GM18907 (cell line): Measurements from ENCODE around the gene CALU.

ENCODE experiments used
- ATAC-seq: cut with Tn5 transposase; IDR thresholded peaks from one replicate; pipeline ENCODE4 v1.9.1; 2021; ENCODE audit warnings: mild to moderate bottlenecking, moderate library complexity; ENCODE audit not compliant: unreplicated experiment

Gene CALU

GRCh38 chr7:128781851-128782250 is 42.7 kb downstream of the CALU start:
- no peak for ATAC-seq

DNA sequence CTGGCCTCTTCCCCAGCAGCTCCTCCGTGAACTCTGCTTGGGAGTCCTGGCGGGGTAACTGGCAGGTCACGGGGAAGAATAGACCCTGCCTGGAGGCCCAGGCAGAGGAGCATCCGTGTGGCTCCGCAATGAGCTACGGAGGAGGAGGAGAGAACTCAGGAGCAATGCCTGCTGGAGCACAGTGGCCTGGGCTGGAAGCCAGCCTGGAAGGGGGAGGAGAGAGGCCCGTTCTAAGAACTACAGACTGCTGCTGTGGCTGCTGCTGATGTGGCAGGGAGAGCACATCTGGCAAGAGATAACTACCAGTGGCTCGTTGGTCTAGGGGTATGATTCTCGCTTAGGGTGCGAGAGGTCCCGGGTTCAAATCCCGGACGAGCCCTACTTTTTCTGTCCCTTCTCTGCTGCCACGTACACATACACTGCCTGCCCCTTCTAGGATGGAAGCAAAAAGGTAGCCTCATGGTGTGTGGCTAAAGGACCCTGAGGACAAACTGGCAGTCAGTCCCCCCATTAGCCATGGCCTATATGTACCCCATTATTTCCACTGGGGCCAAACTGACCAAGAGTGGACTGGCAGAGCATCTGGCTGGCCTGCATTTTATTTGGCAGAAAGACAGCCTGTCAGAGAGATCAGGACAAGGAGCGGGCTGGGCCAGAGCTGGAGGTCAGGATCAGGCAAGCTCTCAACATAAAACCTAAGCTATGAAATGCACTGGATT is 44.1 kb downstream of the CALU start:
- ATAC-seq = no peak

DNA sequence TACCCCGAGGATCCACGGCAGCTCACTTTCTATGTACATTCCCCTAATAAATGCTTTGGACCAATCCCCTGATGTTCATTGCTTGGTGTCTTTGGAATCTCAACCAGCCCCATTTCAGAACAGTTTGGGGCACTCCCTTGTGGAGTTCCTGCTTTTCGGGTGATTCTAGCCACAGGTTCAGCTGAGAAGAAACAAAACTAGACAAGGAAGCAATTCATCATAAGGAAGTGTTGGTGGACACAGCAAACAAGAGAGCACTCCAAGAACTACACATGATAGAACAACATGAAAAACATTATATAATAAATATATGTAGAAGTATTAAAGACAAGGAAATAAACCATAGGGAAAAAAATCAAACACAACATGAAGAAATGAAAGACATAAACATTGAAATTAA is 46.6 kb downstream of the CALU start:
- ATAC-seq = no peak

DNA sequence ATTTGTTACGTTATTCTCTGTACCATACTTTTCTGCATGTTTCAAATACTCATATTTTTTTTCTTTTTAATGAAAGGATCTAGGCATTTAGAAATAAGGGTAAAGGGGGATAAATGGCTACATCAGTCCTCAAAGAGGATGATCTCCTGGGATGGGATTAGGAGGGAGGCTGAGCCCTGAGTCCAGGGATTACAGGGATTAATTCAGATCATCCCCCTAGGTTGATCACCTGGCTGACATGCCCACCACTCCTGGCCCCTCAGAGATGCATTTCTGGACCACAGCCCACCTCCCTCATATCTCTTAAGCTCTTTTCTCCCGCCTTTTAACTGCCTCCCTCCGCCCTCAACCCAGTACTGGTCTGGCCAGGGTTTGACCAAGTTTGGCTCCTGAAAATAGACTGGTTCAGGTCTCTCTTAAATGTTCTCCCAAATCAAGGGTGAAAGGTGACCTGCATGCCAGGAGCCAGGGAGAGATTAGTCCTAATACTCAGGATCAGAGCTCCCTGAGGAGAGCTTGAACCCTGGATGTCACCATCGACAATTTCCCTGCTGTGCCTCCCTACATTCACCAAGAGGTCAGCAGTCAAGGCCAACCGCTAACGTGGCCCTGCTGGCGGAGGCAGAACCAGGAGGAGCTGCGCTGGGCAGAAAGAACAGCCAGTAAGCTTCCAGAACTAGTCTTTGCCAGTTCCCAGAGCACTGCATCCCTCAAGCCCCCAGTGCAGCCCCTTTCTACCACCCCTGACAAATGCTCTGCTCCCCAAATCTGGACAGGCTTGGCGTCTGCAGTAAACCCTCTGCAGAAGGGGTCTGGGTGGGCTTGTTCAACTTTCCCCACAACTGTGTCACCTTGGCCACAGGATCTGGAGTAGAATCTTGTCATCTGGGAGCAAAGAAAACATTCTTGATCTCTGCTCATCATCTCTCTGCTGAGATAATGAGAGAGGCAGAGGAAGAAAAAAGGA is 49.6 kb downstream of the CALU start:
- ATAC-seq = no peak

DNA sequence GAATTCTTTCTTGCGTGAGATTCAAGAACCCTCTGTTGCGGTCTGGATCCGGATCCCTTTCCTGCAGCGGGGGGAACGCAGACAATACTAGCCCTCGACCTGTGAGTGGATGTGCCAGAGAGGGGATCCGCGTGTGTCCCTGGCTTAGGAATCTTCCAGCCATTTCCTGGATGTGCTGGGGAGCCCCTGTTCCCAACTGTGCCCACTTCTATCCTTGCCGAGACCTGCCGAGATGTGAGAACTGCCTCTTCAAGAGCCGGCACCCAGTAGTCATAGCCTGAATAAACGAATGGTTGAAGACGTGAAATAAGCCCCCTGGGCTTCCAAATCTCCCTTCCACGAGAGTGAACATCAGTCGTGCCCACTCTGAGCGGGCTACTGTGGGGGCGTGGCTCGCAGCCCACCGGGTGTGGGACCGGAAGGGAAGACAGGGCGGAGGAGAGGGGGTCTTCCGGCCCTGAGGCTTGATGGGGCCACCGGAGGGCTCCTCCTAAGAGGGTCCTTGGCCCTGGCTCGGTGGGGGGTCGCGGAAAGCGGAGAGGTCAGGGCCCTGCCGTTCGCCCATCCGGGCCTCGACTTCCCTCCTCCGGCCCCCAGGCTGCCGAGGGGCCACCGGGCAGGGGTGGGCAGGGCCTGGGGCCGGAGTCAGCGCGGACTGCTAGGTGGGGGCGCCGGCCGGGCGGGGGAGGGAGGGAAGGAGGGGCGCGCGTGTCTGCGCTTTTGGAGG is 51.3 kb downstream of the CALU start:
- ATAC-seq = peak; percentile 17

GRCh38 chr7:128791121-128791971 is 52.2 kb downstream of the CALU start, which contains the start of gene CCDC136:
CCDC136 (plus strand) TSS chr7:128791968; CDS start chr7:128792412, 444 bp downstream.
- ATAC-seq = peak; percentile 73

DNA sequence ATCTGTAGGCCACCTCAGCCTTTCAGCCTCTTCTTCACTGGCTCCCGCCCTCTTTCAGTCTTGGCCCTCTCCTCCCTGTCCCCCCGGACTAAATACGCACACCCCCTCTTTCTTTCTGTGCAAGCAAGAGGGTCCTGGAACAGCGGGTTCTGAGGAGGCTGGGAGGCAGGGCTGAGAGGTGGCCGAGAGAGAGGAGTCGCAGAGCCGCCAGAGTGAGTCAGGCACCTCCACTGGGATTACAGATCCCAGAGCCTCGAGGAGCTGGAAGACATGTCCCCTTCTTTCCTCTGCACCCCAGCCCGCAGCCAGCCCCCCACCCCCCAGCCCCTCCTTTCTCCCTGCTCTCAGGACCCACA is 52.8 kb downstream of the CALU start:
- ATAC-seq = no peak

GRCh38 chr7:128792471-128793180 is 53.5 kb downstream of the CALU start:
- no peak for ATAC-seq

DNA sequence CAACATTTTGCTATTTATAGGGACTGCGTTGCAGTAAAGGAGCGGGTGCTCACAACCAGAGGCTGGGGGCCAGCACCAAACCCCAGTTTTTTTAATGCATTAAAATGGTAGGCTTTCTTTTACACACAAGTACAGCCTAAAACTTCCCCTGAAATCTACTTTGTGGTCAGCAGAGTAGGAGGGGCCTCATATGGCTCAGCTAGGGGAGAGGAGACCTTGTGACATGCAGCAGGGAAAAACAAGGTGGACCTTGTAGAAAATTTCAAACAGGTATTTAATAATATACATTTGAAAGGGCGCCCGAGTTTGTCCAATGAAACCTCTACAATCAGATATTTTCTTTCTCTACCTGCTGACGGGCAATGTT is 54.0 kb downstream of the CALU start:
- no peak for ATAC-seq

DNA sequence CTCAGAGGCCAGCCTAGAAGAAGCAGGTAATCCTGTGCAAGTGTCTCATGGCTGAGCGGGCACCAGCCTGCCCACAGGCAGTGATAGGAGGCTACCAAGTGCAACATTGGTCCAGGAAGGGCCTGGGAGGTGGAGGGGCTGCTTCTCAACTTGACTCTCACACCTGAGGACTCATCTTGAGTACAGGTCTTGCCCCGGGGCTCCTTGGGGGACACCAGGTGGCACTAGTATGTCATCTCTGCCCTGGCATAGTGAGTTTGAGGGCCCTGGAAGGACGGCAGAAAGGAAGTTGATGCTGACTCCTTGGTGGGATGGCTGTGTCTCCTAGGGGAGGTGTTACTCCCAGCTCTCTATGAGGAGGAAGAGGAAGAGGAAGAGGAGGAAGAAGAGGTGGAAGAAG is 54.9 kb downstream of the CALU start:
- ATAC-seq = no peak

DNA sequence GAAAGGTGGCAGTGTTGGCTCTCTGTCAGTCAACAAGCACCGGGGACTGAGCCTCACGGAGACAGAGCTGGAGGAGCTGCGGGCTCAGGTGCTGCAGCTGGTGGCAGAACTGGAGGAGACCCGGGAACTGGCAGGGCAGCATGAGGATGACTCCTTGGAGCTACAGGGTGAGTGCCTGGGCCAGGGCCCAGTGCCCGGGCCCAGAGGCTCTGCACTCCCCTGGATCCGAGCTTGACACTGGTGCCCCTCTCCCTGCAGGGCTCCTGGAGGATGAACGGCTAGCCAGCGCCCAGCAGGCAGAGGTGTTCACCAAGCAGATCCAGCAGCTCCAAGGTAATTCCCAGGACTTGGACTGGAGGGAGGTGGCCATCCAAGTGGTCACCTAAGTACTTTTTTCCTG is 55.3 kb downstream of the CALU start:
- ATAC-seq = no peak

- ATAC-seq = no peak
Observed at GRCh38 chr7:128795129-128795528, 56.0 kb downstream of the CALU start.

DNA sequence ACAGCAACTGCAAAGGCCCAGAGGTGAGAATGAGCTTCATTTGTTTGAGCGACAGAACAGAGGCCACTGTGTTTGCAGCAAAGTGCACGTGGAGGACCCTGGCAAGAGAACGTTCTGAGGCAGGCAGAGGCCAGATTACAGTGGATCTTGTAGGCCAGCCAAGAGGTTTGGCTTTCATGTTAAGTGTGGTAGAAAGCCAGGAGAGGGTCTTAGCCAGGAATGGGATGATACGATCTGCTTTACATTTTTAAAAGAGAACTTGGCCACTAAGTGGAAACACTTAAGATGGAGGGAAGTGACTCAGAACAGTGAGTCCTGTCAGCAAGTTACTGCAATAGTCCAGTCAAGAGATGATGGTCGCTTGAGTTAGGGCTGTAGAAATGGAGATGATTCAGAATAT is 57.2 kb downstream of the CALU start:
- no peak for ATAC-seq

DNA sequence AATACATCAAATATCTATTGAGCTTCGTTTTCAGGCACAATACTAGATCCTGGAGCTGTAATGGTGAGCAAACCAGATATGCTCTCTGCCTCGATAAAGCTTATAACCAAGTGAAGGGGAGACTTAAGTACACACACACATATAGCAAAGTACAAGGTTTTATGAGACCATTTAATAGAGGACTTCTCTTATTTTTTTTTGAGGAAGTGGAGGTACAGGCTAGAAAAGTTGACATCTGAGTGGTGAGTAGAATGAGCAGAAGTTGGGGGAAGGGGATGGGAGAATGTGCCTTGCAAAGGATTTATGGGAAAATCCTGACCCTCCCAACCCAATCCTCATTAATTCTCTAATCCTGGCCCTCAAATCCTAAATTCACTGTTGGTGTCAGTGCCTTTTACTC is 60.3 kb downstream of the CALU start:
- no peak for ATAC-seq

GRCh38 chr7:128800567-128800966 is 61.4 kb downstream of the CALU start:
- no peak for ATAC-seq

DNA sequence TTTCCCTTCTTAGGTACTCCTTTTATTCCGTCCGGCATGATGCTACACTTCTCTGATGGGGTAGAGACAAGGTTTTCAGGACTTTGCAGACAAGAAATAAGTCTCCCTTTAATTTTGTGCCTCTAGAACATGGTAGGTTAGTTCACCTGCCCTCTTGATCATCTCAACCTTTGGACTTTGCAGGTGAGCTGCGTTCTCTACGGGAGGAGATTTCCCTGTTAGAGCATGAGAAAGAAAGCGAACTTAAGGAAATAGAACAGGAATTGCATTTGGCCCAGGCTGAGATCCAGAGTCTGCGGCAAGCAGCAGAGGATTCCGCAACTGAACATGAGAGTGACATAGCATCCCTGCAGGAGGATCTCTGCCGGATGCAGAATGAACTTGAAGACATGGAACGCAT is 61.8 kb downstream of the CALU start:
- ATAC-seq = no peak

- no peak for ATAC-seq
Observed at GRCh38 chr7:128801667-128802418, 62.7 kb downstream of the CALU start.

DNA sequence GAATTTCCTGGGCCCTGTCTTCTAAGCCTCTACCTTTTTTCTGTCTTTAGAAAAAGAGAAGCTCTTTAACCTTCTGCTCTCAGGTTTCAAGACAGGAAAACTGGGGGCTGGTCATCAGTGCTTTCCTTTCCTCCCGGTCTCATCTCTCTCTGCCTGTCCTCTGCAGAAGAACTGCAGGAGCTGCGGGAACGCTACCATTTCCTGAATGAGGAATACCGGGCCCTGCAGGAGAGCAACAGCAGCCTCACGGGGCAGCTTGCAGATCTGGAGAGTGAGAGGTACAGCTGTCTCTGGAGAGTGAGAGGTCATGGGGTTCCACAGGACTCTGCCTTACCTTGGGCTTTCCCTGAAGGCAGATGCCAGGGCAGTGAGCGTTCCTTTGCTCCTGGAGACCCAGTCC is 65.3 kb downstream of the CALU start:
- no peak for ATAC-seq

GRCh38 chr7:128805225-128805624 is 66.1 kb downstream of the CALU start:
- no peak for ATAC-seq
